Fibroblast of lung (primary cell): ENCODE measurements around the gene ABLIM2.

ENCODE experiments used
- EZH2 ChIP-seq: IDR thresholded peaks from 2 replicates; pipeline ENCODE4 v1.5.1; 2012; ENCODE audit warnings: low read length, control low read depth, mild to moderate bottlenecking; ENCODE audit errors: missing control alignments
- TF ChIP-seq, protein P1 (sequence below), 2 donors: IDR thresholded peaks in 1 of 2; conservative IDR thresholded peaks in 1 of 2; 1 replicate in 1 of 2; 2 replicates in 1 of 2; pipeline ENCODE4 v1.5.1; 2011 to 2012; ENCODE audit warnings: low read length in 2 of 2, control low read depth in 1 of 2, inconsistent platforms in 1 of 2, low read depth in 1 of 2, mild to moderate bottlenecking in 1 of 2

DNA sequence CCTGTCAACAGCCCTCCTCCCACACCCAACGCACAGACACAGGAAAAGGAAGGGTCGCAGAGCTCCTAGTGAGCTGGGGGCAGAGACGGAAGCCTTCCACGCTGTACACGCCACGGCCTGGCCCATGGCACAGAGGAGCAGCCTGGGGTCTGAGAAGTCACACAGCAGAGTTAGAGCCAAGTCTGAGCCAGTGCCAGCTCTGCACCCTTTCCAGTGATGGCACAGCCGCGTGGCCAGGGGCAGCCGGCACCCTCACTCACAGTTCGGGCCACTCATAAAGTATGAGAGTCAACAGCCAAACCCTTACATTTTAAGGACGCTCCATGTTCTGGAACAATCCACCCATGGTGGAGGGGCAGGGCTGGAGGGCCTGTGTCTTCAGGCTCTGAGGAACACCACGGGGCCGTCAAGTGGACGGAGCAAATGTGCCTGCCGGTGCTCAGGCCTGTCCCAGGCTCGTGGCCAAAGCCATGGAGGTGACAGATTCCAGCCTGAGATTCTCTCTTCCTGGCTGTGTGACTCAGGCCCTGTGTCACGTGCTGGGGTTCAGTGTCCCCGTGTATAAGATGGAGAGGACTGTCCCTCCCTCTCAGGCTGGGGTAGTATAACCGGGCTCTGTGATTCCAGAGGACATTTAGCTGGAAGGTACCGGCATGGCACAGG lies 91.2 kb downstream of the ABLIM2 start:
- TF ChIP-seq, protein P1, sequence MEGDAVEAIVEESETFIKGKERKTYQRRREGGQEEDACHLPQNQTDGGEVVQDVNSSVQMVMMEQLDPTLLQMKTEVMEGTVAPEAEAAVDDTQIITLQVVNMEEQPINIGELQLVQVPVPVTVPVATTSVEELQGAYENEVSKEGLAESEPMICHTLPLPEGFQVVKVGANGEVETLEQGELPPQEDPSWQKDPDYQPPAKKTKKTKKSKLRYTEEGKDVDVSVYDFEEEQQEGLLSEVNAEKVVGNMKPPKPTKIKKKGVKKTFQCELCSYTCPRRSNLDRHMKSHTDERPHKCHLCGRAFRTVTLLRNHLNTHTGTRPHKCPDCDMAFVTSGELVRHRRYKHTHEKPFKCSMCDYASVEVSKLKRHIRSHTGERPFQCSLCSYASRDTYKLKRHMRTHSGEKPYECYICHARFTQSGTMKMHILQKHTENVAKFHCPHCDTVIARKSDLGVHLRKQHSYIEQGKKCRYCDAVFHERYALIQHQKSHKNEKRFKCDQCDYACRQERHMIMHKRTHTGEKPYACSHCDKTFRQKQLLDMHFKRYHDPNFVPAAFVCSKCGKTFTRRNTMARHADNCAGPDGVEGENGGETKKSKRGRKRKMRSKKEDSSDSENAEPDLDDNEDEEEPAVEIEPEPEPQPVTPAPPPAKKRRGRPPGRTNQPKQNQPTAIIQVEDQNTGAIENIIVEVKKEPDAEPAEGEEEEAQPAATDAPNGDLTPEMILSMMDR (conservative IDR thresholded peaks at IDR 0.05 in 1 of 2, IDR thresholded peaks at IDR 0.05 in 1 of 2; ENCODE audit: low read depth in 1 of 2, low read length in 2 of 2) = no peak
- no peak for TF ChIP-seq EZH2
